Gastrocnemius medialis (tissue), 4 donors: ENCODE results near the gene SLC35D2.

Experiments
- CTCF ChIP-seq, 5 experiments: fragments of 450-650 bp in 3 of 5; fragments of 200-600 bp in 2 of 5; sonication (generic) in 2 of 5; IDR thresholded peaks in 4 of 5; conservative IDR thresholded peaks in 1 of 5; 1 replicate in 4 of 5; 2 replicates in 1 of 5; pipeline ENCODE4 v1.5.1; 2016 to 2019; ENCODE audit warnings: antibody characterized with exemption in 5 of 5, mild to moderate bottlenecking in 3 of 5, moderate library complexity in 3 of 5
- POLR2A ChIP-seq, 2 donors: fragments of 450-650 bp; IDR thresholded peaks; one replicate each; pipeline ENCODE4 v1.6.1; 2017; ENCODE audit warnings: antibody characterized with exemption in 2 of 2, mild to moderate bottlenecking in 2 of 2, moderate library complexity in 2 of 2

GRCh38 chr9:96304230-96304629 is 79.3 kb downstream of the SLC35D2 start:
- TF ChIP-seq CTCF (IDR thresholded peaks at IDR 0.05 in 4 of 5, conservative IDR thresholded peaks at IDR 0.05 in 1 of 5), result no peak
- no peak for TF ChIP-seq POLR2A (IDR thresholded peaks at IDR 0.05)
